Diencephalon (tissue), 1 donor: ENCODE data around the gene TFDP1. TPM values are rescaled to one million over a fixed set of nuclear protein-coding genes. Genes with fewer than 3 reads are reported as not detected.

Experiments
- total RNA-seq: library from RNA; depleted of rRNA; stranded (reverse); fragments of >200 nt; gene quantifications from one replicate; pipeline ENCODE4 v1.2.3, GENCODE V29; 2014

TFDP1 gene, protein sequence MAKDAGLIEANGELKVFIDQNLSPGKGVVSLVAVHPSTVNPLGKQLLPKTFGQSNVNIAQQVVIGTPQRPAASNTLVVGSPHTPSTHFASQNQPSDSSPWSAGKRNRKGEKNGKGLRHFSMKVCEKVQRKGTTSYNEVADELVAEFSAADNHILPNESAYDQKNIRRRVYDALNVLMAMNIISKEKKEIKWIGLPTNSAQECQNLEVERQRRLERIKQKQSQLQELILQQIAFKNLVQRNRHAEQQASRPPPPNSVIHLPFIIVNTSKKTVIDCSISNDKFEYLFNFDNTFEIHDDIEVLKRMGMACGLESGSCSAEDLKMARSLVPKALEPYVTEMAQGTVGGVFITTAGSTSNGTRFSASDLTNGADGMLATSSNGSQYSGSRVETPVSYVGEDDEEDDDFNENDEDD
- 30.4 TPM for total RNA-seq

DNA sequence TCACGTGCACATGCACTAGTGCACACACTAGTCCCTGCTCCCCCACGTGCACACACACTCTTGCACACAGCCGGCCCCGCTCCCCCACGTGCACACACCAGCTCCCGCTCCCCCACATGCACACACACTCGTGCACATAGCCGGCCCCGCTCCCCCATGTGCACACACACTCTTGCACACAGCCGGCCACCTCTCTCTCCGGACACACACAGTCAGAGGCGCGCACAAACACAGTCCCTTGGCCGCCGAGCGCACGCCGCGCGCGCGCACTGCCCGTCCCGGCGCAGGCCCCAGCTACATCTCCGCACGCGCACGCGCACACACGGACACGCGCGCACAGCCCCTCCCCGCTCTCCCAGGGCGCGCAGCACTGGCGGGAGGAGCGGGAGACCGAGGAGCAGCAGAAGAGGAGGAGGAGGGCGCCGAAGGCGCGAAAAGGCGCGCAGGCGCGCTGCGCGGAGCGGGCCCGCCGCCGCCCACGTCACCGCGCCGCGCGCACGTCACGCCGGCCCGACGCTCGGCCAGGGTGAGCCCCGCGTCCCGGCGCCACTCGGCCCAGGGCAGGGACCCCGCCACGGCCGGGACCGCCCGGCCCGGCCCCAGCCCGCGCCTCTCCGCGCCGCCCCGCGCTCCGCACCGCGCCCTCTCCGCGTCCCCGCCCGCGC lies at the start of gene TFDP1:
TFDP1 (plus strand) TSS at position 549 of the 665 bp plus-strand sequence. CDS start 1,085 bp downstream, outside the sequence.

DNA sequence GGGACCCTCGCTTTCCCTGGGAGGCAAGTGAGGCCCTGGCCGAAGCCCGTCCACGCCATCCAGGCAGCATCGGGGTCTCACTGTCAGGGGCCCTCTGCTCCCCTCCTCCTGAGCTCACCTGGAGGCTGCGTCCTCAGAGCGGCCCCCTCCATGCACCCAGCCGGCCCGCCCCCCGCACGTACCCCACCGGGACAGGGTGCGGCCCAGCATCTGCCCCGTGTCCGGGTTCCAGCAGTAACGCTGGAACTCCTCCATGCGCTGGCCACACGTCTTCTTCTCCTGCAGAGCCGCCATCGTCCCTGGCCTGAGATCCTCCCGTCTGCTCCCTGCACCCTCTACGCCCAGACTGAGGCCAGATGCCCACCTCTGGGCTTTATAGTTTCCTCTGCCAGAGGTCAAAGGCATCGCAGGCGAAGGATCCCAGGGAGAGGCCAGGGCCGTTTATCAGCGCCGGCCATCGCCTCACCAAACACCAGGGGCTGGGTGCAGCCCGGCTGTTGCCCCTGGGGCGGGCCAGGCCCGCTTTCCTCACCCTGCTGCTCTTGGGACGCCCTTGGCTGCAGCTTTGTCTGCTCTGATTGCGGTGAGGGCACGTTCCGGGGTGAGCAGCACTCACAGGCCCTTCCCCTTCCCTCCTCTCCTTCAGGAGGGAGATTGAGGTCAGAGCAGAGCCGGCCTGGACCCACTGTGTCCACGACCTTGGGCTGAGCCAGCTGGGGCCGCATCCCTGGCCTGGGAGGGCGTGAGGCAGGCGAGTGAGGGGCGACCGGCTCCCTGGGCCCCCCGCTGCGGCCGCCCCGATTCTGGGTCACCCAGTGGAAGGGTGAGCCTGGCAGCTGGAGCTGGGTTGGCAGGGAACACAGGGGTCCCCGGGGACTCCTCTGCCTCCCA lies 73.5 kb downstream of the TFDP1 start, which contains the start of gene ATP4B:
ATP4B (minus strand) TSS at position 348 of the 891 bp plus-strand sequence; CDS start at position 294, 54 bp downstream.

DNA sequence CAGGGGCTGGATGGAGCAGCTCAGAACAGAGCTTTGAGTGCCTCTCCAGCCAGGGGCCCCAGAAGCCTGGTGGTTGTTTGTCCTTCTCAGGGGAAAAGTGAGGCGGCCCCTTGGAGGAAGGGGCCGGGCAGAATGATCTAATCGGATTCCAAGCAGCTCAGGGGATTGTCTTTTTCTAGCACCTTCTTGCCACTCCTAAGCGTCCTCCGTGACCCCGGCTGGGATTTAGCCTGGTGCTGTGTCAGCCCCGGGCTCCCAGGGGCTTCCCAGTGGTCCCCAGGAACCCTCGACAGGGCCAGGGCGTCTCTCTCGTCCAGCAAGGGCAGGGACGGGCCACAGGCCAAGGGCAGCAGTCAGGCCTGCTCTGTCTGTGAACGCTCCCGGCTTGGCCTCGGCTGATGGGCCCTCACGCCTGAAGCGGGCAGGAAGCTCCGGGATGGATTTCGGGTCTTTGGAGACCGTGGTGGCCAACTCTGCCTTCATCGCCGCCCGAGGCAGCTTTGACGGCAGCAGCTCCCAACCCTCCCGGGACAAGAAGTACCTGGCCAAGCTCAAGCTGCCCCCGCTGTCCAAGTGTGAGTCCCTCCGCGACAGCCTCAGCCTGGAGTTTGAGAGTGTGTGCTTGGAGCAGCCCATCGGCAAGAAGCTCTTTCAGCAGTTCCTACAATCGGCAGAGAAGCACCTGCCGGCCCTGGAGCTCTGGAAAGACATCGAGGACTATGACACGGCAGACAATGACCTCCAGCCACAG lies 82.6 kb downstream of the TFDP1 start, which contains the start of gene GRK1:
GRK1 (plus strand) TSS at position 269 of the 751 bp plus-strand sequence; CDS start at position 437, 168 bp downstream.

Other genes with a start within 250 kb of the TFDP1 start
- gene GRTP1, start 220.6 kb upstream of the TFDP1 start, total RNA-seq = 1.2 TPM
- gene ADPRHL1, start 131.3 kb upstream of the TFDP1 start, total RNA-seq = 1.4 TPM
- gene DCUN1D2, start 94.0 kb upstream of the TFDP1 start, total RNA-seq = 18.9 TPM
- gene ATP4B, start 73.4 kb downstream of the TFDP1 start, total RNA-seq = 0.23 TPM
- gene GRK1, start 82.5 kb downstream of the TFDP1 start, total RNA-seq = 0.46 TPM
- 1.4 TPM for gene TMEM255B, start 174.5 kb downstream of the TFDP1 start, total RNA-seq